Esophagus squamous epithelium (tissue), 5 donors: ENCODE measurements around the gene ANXA9. TPM values are rescaled to one million over a fixed set of nuclear protein-coding genes. Genes with fewer than 3 reads are reported as not detected.
A peak's percentile ranks its signal among the peaks of the same experiment; 100 is the strongest.

Experiments
- DNase-seq: peaks from one replicate; lab custom pipeline; 2025; lab: John Stamatoyannopoulos, UW
- H3K27ac ChIP-seq, 4 donors: fragments of 200-600 bp; sonication (generic); one replicate each; pipeline ENCODE4 v1.5.1; 2016 to 2019; ENCODE audit warnings: mild to moderate bottlenecking in 1 of 4
- H3K27me3 ChIP-seq, 4 donors: fragments of 200-600 bp; sonication (generic); 1 replicate in 3 of 4; 2 replicates in 1 of 4; pipeline versions ENCODE4 v1.5.1 to v1.6.0; 2017 to 2021; ENCODE audit warnings: antibody characterized with exemption in 1 of 4
- H3K36me3 ChIP-seq, 3 donors: fragments of 200-600 bp; sonication (generic); one replicate each; pipeline ENCODE4 v1.5.1; 2016 to 2019
- H3K4me1 ChIP-seq, 3 donors: fragments of 200-600 bp; sonication (generic); one replicate each; pipeline ENCODE4 v1.5.1; 2017 to 2019
- H3K4me3 ChIP-seq, 4 donors: fragments of 200-600 bp; sonication (generic); 1 replicate in 3 of 4; 2 replicates in 1 of 4; pipeline ENCODE4 v1.5.1; 2016 to 2019; ENCODE audit warnings: mild to moderate bottlenecking in 2 of 4, moderate library complexity in 1 of 4
- H3K9me3 ChIP-seq, 3 donors: fragments of 200-600 bp; sonication (generic); one replicate each; pipeline ENCODE4 v1.5.1; 2016 to 2019
- POLR2A ChIP-seq, 4 donors: fragments of 450-650 bp; IDR thresholded peaks; one replicate each; pipeline ENCODE4 v1.6.1; 2017; ENCODE audit warnings: antibody characterized with exemption in 4 of 4, mild to moderate bottlenecking in 4 of 4, moderate library complexity in 3 of 4
- WGBS, 2 donors: methylation state at CpG; one replicate each; pipeline ENCODE4 v1.1.5; 2018; 5-methylcytosine and 5-hydroxymethylcytosine counted together
- intact Hi-C: fragments of 100-400 bp; cut with DNase I; formaldehyde crosslinking; loops from one replicate; pipeline ENCODE4 v1.15.0; 2022
- total RNA-seq, 4 donors: library from RNA; depleted of rRNA; stranded (reverse); fragments of >200 nt; gene quantifications; one replicate each; pipeline ENCODE4 v1.1.0, GENCODE V29; 2016
- TF ChIP-seq, protein P1 (sequence below), 6 experiments: fragments of 450-650 bp in 4 of 6; fragments of 200-600 bp in 2 of 6; sonication (generic) in 2 of 6; IDR thresholded peaks; one replicate each; pipeline ENCODE4 v1.5.1; 2016 to 2019; ENCODE audit warnings: antibody characterized with exemption in 6 of 6, mild to moderate bottlenecking in 4 of 6, moderate library complexity in 4 of 6
- donor health status: DM: yes; HTN: yes; CAD: no.

ANXA9 gene
- total RNA-seq, 4 donors from 2014 or later: 1.2 to 7.8 (median 4.4) TPM

DNA sequence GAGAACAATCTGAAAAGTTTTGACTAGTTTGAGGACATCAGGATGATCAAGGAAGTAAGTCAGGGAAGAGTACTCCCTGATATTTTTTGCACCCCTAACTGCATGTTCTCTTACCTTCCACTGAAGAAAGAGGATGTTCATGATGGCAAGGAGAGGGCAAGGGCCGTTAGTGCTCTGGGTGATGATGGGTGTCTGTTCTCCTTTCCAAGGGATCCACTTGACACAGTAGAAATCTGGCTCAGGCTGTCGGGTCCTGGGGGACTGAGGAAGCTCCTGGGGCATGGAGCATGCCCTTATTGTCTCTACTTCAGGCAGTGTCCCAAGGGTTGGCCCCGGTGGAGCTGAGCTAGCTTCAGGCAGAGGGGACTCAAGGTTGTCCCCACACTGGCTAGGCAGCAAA, 20.0 kb downstream of the ANXA9 start:
- Histone ChIP-seq H3K4me1 (peaks cover 33 to 49% (median 37%) of the 10 kb centered on the region in 3 donors), H3K27ac (no peak overlapping the region), H3K4me3 (no peak overlapping the region)

DNA sequence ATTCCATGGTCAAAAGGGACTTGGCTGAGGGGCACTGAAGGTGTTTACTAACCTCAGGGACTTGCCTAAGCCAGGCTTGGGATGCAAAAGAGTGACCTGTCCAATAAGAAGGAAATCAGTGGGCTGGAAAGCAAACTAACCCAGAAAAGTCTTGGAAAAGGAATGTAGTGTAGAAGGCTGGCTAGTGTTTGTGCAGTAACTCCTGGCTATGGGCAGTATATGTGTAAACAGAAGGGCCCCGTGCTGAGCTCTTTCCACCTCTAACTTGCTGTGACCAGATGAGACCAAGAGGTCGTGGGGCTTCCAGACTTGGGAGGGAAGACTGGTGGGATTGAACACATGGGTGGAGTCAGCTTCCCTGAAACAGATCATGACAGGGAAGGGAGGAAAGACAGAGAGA, 20.5 kb downstream of the ANXA9 start:
- WGBS, 2 donors: 40 to 55% methylated on average over 2 of the region's 2 CpGs
- H3K9me3 ChIP-seq: no peaks in the 10 kb centered on the region
- no peaks in the 10 kb centered on the region for H3K27me3 ChIP-seq
- intact Hi-C loops: no loop called here
- peak overlapping the region in 1 of 4 donors; percentile 29 for H3K27ac ChIP-seq
- TF ChIP-seq, protein P1, sequence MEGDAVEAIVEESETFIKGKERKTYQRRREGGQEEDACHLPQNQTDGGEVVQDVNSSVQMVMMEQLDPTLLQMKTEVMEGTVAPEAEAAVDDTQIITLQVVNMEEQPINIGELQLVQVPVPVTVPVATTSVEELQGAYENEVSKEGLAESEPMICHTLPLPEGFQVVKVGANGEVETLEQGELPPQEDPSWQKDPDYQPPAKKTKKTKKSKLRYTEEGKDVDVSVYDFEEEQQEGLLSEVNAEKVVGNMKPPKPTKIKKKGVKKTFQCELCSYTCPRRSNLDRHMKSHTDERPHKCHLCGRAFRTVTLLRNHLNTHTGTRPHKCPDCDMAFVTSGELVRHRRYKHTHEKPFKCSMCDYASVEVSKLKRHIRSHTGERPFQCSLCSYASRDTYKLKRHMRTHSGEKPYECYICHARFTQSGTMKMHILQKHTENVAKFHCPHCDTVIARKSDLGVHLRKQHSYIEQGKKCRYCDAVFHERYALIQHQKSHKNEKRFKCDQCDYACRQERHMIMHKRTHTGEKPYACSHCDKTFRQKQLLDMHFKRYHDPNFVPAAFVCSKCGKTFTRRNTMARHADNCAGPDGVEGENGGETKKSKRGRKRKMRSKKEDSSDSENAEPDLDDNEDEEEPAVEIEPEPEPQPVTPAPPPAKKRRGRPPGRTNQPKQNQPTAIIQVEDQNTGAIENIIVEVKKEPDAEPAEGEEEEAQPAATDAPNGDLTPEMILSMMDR (IDR thresholded peaks at IDR 0.05): no peak
- no peak for TF ChIP-seq POLR2A (IDR thresholded peaks at IDR 0.05)
- H3K36me3 ChIP-seq: peaks cover 18 to 55% (median 18%) of the 10 kb centered on the region in 3 donors
- peaks cover 39 to 55% (median 43%) of the 10 kb centered on the region in 3 donors for H3K4me1 ChIP-seq
- H3K4me3 ChIP-seq: peak overlapping the region in 1 of 4 donors; percentile 76
- no peak for DNase-seq

More for the DNA sequence above, 20.0 kb downstream of the ANXA9 start:
- Histone ChIP-seq H3K9me3 (no peaks in the 10 kb centered on the region), H3K36me3 (peaks cover 24 to 61% (median 24%) of the 10 kb centered on the region in 3 donors), H3K27me3 (no peaks in the 10 kb centered on the region)
- DNase-seq: no peak
- TF ChIP-seq, protein P1 (IDR thresholded peaks at IDR 0.05): no peak
- no peak for TF ChIP-seq POLR2A (IDR thresholded peaks at IDR 0.05)
- intact Hi-C loops: no loop called here
- 69 to 81% methylated on average over 2 to 3 of the region's 3 CpGs for WGBS, 2 donors

DNA sequence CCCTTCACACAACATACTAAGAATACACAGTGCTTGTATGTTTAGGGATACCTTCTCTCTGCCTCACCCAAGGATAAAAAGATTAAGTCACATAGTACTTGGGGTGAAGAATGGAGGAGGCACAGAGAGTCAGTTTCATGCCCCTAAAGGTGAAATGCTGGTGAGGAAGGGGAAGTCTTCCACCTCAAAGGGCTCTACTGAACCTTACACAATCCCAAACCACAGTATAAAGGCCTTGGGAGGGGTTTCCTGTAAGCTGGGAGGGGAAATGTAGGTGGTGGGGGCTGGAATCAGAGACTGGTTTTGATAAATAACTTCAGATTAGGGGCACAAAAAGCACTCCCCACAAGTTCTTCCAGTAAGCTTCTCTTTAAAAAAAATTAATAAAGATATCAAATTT, 21.1 kb downstream of the ANXA9 start:
- H3K36me3 ChIP-seq: peaks cover 12 to 49% (median 16%) of the 10 kb centered on the region in 3 donors
- intact Hi-C loops: no loop called here
- TF ChIP-seq POLR2A (IDR thresholded peaks at IDR 0.05): no peak
- TF ChIP-seq, protein P1 (IDR thresholded peaks at IDR 0.05): no peak
- H3K4me3 ChIP-seq: peak overlapping the region in 2 of 4 donors; percentile 62 to 76
- DNase-seq: no peak
- H3K27me3 ChIP-seq: no peaks in the 10 kb centered on the region
- peak overlapping the region in 2 of 4 donors; percentile 29 to 95 for H3K27ac ChIP-seq
- no peaks in the 10 kb centered on the region for H3K9me3 ChIP-seq
- H3K4me1 ChIP-seq: peaks cover 43 to 60% (median 46%) of the 10 kb centered on the region in 3 donors

DNA sequence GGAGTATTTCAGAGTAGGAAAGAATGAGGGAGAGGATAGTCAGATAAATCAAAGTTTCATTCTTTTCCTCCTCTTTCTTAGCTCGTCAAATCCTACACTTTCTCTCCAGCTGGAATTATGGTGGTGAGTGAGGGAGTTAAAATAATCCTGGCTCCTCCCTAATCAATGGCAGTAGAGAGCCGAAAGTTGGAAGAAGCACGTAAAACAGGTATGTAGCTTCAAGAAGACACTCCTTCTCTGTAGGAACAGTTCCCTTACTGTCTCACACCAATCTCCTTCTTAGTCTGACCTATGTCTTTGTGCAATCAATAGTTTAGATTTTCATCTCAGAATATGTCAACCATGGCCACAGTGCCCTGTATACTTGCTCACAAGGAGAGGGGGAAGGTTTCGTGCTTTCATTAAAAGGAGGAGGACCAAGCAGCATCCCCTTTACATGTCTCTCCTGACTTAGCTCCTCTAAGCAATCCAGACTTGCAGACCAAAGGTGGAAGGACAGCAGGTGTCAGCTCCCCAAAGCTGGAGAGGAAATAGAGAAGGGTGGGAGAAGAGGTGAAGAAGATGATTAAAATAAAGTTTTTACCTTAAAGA, 23.7 kb downstream of the ANXA9 start:
- DNase-seq: no peak
- Histone ChIP-seq H3K27me3 (no peaks in the 10 kb centered on the region), H3K36me3 (peaks cover 0 to 23% (median 0%) of the 10 kb centered on the region in 3 donors), H3K4me1 (peaks cover 53 to 83% (median 56%) of the 10 kb centered on the region in 3 donors), H3K27ac (peak overlapping the region; percentile 88 to 95 (median 92)), H3K9me3 (no peaks in the 10 kb centered on the region), H3K4me3 (peak overlapping the region; percentile 45 to 76 (median 62))
- intact Hi-C loops: no loop called here
- TF ChIP-seq POLR2A (IDR thresholded peaks at IDR 0.05): no peak
- TF ChIP-seq, protein P1 (IDR thresholded peaks at IDR 0.05): no peak
- 8 to 11% methylated on average over 4 of the region's 4 CpGs for whole genome bisulfite sequencing, 2 donors

DNA sequence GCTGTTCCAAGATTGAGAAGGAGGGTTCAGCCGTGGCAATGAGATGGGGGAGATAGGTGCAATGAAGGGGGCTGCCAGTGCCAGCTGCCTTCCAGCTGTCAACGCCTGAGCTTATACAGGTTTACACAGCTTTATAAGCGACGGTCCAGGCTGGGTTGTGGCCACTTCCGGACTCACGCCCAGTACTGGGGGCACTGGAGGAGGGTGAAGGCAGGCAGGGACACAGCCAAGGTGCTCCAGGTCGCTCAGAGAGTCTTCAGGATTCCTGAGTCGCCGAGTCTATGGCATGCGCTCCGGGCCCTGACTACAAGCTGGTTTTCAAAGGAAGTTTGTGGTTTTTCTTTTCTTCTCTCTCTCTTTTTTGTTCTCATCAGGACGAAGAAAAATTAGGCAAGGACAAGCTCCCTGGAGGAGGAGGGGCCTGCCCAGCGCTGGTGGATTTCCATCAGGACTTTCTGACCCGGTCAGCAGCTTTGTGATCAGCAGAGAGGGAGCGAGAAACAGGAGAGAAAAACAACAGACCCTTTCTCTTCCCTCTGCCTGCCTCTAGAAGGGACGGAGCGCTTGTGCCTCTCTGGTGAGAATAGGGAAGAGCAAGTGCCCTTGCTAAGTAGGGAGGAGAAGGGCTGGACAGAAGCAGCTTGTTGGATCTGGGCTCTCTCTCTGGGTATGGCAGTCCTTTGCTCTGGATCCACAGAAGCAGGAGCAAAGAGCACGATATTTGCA, 24.4 kb downstream of the ANXA9 start, which contains the start of gene MINDY1:
Gene MINDY1, minus strand, starts transcription at position 576 of the 726 bp plus-strand sequence. CDS start 4,285 bp downstream, outside the sequence.
- TF ChIP-seq, protein P1 (IDR thresholded peaks at IDR 0.05): peak in 4 of 6 experiments; percentile 28 to 56 (median 48)
- peak in 2 of 4 donors; percentile 62 to 63 for TF ChIP-seq POLR2A (IDR thresholded peaks at IDR 0.05)
- intact Hi-C loops: no loop called here
- Histone ChIP-seq H3K27me3 (no peaks in the 10 kb centered on the region), H3K4me3 (peak within 1 kb of the TSS; percentile 45 to 86 (median 74)), H3K36me3 (peaks cover 0 to 16% (median 0%) of the 10 kb centered on the region in 3 donors), H3K4me1 (peaks cover 53 to 90% (median 56%) of the 10 kb centered on the region in 3 donors), H3K9me3 (no peaks in the 10 kb centered on the region), H3K27ac (peak within 1 kb of the TSS; percentile 88 to 95 (median 92))
- WGBS, 2 donors: 1 to 2% methylated on average over 13 of the region's 18 CpGs
- DNase-seq: no peak
